GM21723 (cell line): ENCODE data around the gene CHST11.
"Not testable (repeated sequence)": the region's sequence is repeated elsewhere in the genome, so short reads cannot be mapped to it uniquely, and the experiment has no call there.

ENCODE experiments used
- ATAC-seq: cut with Tn5 transposase; IDR thresholded peaks from one replicate; pipeline ENCODE4 v1.9.1; 2021; ENCODE audit warnings: mild to moderate bottlenecking, moderate library complexity; ENCODE audit not compliant: unreplicated experiment

Gene CHST11

DNA sequence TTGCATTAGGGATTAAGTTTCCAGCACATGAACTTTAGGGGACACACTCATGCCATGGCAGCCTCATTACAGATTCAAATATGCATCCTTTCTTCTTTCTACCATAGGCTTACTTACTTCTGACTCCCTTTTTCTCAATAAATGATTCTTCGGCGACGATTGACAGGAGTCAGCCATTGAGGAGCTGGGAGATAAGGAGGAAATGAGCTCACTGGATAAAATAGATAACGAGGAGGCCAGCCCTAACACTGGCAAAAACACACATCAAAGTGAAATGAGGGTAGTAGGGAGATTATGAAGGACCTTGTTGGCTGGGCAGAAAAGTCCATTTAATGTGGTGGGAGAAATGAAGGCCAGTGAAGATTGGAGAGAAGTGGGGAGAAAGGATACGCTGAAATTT, 329.1 kb downstream of the CHST11 start:
- ATAC-seq = no peak

DNA sequence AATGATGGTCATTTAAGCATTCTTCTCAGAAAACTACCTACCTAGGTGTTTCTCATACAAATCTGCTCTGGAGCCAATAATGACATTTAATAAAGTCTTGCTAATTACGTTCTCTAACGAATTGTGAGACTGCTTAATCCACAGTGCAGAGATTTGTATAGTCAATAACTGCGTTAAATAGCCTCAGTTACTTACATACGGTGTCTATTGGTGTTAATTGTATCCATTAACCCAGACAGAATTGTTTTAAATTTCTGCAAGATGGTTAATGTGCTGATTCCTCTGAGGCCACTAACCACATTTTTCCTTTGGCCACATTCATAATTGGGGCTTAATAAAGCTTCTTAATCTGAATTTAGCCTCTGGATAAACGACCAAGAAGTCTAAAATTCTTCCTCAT, 329.6 kb downstream of the CHST11 start:
- ATAC-seq = no peak

DNA sequence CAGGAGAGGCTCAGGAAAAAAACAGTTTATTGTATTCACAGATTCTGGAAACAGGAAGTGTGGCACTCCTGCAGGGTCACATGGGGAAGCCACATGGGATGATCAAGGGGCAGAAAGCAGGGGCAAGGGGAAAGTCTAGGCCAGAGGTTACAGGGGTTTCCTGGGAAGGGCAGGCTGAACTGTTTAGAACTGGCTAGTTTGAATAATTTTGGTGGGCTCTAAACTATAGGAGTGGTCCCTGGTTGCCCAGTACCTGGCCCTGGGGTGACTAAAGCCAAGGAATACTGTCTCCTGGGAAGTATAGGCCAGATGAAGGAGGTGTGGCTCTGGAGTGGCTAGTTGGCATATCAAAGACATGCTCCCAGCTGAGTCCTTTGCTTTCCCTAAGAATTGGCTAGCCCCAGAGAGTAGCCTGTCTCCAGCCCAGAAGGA, 332.1 kb downstream of the CHST11 start:
- no peak for ATAC-seq

DNA sequence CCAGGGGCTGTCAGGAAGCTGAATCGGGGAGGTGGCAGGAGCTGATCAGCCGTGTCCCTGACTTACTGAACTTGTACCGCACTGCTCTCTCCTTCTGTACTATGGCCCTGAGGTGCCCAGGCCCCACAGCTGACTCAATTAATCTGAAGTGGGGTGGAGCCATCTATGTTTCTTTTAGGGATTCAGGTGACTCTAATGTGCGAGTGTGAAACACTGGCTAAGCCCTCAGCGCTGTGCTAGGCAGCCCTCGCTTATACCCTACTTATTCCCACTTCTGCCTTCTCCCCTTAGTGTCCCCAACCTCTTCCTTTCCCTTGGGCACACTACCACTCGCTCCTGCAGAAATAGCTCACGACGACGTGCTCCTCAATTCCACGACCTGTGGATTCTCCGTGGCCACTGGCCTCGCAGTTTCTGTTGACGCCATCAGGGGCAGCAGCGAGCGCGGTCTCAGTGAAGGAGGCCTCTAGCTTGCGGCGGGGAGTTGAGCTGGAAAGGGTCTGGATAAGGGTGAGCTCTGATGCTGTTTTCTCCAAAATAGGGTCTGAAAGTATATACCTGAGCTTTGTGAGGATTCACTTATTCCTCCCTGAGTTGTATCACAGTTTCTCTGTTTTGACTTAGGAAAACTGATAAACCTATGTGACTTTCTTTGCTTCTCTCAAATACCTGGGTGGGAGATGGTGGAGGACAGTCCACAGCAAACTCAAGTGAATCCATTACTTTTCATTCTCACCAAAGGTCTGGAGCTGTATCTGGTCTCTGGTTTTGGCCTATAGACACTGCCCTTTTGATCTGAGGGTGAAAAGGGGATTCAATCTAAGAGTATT, 333.8 kb downstream of the CHST11 start:
- ATAC-seq = peak; percentile 57

DNA sequence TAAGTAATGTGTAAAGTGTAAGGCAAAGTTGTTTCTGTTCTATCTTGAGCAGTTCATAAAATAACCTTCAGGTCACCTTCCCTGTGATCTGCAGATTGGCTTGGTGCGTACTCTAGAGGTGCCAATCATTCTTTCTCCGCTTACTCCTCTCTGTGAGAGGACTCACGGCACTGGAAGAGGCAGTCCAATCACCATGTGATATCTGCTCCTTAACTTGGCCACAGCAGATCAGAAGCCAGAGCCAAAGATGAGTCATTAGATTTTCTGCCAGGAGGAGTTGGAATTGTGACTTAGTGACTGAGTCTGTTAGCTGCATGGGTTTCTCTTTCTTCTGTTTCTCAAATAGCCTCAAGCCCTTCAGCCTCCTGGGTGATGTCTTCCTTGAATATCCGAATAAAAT, 335.8 kb downstream of the CHST11 start:
- no peak for ATAC-seq

DNA sequence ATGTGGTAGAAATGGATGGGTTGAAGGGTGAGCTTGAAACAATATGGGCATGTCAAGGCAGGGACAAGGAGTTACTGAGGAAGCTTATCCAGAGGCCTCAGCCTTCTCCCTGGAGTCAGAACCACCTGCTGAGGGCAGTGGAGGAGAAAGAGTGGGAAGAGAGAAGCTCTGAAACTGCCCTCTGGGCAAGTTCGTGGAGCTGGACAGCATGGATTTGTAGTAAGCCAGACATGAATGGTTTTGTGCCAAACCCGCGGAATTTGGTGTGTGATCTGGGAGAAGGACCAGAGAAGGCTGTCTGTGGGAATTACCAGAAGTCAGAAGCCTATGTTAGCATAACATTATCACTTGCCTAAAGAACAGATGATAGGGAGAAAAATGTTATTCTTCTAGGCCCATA, 336.5 kb downstream of the CHST11 start:
- no peak for ATAC-seq

DNA sequence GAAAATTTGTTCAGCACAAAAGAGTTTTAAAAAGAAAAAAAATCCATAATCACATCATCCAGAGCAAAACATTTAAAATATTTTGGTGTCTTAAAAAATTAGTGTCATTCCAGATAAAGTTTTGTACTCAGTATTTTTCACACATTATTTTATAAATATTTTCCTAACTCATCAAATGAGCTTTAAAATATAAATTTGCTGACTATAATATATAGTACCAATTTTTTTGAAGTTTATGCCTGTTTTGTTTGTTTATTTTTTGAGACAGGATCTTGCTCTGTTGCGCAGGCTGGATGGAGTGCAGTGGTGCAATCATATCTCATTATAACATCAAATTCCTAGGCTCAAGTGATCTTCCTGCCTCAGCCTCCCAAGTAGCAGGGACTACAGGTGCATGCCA, 337.2 kb downstream of the CHST11 start:
- no peak for ATAC-seq

DNA sequence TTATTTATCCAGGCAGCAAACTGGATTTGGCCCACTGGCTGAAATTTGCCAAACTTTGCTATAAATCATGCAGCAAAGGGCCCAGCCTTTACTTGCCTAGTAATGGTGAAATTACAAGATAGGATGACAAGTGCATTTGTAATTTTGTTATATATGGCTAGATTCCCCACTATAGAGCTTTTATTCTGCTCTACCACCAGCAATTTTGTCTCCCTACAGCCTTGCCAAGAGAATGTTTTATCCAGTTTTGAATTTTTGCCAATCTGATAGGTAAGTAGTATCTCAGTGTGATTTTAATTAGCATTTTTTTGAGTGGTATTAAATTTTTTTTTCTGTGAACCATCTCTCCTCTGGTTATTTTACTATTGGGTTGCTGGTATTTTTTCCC, 339.7 kb downstream of the CHST11 start:
- ATAC-seq = no peak

DNA sequence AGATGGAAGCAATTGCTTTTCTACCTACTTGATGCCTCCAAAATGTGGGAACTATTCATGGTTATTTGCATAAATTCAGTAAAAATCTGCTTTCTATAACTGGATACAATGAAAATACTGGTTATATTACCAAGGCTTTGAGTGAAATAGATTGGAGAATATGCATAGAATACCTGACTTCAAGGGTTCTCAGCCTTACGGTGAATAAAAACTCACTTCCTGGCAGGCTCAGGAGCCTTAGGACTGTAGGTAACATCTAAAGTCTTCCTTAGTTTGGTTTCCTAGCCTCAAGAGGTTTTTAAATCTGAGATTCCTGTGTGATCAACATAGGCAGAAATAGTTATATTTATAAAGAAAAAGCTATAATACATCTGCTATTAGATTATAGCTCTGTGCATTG, 342.7 kb downstream of the CHST11 start:
- ATAC-seq = no peak

DNA sequence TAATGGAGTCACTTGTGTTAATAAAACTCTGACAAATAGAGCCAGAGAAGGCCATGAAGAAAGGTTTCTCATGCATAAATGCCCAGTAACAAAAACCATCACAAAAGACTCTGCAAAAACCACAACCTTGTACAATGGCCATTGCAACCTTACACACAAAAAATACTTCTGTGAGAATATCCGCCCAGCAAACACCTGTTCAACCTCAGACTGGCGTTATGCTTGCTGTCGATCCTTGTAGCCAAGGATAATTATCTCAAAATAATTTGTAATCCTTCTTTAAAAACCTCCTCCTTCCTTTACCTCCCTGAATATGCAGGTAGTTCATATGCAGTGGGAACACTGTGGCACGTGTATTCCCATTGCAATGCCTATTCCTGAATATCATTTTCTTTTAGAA, 344.3 kb downstream of the CHST11 start:
- no peak for ATAC-seq

DNA sequence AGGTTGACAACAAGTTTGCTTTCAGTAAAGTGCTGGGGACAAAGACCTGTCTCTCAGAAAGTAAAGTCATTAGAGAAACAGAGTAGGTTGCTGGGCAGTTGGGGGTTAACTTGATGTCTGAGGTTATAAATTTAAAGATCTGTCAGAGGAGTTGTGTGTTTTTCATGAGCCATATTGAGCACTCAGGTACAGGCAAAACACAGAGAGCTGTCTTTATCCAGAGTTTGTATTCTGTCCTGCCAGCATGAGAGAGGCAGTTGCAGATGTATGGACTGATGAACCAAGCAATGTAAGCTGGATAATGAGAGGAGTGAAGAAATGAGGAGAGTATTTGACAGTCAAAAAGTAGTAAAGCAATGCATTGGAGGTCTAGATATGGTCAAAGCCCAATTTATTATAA, 344.7 kb downstream of the CHST11 start:
- no peak for ATAC-seq

DNA sequence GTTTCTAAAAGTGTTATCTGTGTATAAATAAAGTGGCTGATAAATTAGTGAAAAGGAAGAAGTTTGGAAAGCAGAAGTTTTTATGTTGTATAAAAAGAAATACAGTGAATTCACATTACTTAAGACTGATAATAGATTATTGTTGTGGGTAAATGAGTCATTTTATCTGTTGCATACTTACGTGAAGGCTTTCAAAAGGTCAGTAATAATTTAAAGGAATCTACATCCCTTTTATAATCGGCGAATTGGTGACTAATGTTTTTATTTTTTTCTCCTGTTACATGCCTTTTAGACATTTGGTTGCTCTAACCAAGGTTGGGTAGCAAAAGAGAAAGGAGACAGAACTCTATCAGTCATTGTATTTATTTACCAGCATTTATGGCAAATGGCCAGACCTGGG, 345.5 kb downstream of the CHST11 start:
- no peak for ATAC-seq

DNA sequence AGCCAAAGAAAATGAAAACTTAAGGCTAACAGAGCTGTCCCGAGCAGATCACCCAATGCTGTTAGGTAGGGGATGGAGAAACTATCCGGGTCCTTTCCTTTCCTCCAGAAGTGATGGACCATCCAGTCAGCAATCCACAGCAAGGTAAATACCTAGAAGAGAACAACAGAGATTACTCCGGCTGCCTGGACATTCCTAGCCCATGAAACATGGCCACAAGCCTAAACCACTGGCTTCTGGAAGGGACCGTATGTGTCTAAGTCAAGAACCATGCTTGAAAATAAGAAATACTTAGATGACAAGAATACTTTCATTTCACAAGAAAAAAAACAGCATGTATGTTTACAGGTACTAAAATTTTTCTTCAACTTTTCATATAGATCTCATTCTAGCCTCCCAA, 348.4 kb downstream of the CHST11 start:
- ATAC-seq = no peak

DNA sequence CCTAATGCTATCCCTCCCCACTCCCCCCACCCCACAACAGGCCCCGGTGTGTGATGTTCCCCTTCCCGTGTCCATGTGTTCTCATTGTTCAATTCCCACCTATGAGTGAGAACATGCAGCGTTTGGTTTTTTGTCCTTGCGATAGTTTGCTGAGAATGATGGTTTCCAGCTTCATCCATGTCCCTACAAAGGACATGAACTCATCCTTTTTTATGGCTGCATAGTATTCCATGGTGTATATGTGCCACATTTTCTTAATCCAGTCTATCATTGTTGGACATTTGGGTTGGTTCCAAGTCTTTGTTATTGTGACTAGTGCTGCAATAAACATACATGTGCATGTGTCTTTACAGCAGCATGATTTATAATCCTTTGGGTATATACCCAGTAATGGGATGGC, 349.4 kb downstream of the CHST11 start:
- not testable (repeated sequence) for ATAC-seq

DNA sequence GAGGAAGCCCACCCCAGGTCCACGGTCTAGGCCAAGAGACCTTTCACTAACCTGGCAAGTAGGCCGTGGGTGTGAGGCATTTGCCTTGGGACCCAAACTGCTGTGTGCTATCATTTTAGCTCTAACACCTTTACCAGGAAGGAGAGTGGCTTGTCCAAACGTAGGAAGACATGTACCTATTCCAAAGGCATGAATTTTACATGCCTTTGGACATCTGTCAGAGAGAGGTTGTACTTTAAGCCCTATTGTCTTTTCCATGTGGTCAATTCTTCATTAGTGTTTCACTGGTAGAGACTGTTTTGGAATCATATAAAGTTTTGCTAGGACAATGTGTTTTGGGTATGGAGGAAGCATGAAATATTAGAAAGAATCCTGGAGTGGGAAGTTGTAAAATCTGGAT, 352.5 kb downstream of the CHST11 start:
- ATAC-seq = no peak

DNA sequence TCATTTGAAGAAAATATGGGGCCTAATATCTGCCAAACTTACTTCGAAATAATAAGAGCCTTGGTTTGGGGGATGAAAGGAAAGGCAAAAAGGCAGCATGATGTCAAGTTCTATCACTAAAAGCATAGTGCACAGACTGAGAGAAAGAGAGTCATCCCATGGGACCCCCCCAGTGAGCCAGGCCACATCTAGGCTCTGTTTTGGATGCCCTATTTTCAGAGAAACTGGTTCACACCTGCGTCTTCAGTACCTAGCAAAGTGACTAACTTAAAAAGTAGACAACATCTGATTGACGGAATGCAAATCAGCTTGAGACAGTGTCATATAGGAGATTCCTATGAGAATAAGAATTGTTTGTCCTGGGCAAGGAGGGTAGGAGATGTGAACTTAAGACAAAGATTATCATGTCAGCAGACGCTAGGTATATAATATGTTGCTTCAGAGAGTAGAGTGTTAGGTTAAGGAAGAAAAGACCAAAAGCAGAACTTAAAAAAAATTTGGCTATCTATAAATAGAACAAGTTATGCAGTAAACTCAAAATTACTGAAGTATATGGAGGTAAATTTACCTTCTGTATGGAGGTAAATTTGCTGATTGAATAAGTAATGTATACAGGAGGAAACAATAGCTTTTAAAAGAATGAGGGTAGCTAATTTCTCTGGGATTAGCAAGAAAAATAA, 353.1 kb downstream of the CHST11 start:
- ATAC-seq = no peak
